B cell (primary cell): ENCODE measurements around the gene NFAT5. TPM values are rescaled to one million over a fixed set of nuclear protein-coding genes. Genes with fewer than 3 reads are reported as not detected.
"Not testable (repeated sequence)": the region's sequence is repeated elsewhere in the genome, so short reads cannot be mapped to it uniquely, and the experiment has no call there.

Experiments
- ATAC-seq: fragments of 200-7000 bp; cut with Tn5 transposase; one replicate; pipeline ENCODE4 v1.10.0; 2021; ENCODE audit warnings: low read depth, mild to moderate bottlenecking, moderate number of reproducible peaks, moderate library complexity
- CTCF ChIA-PET: fragments of 350-600 bp; sonication (Branson Sonifier 250); formaldehyde crosslinking; loops from one replicate; lab custom pipeline; 2021; ENCODE audit warnings: antibody characterized with exemption, inconsistent platforms; lab: Charles Lee
- POLR2A ChIA-PET: fragments of 350-600 bp; sonication (Branson Sonifier 250); formaldehyde crosslinking; loops from one replicate; lab custom pipeline; 2021; ENCODE audit warnings: antibody characterized with exemption; lab: Charles Lee
- DNase-seq: peaks from one replicate; pipeline ENCODE4 v3.0.0; 2013
- H2AFZ ChIP-seq: 2 replicates; pipeline ENCODE4 v1.6.1; 2012; ENCODE audit warnings: mild to moderate bottlenecking, low read depth, low read length; ENCODE audit not compliant: insufficient read depth, poor library complexity, severe bottlenecking
- H3K27ac ChIP-seq, 2 donors: 1 replicate in 1 of 2; 2 replicates in 1 of 2; pipeline ENCODE4 v1.5.1; 2012 to 2013; ENCODE audit warnings: low read length in 2 of 2, mild to moderate bottlenecking in 2 of 2, moderate library complexity in 1 of 2
- H3K27me3 ChIP-seq, 4 experiments: fragments of 200-600 bp in 1 of 4; sonication (generic) in 1 of 4; replicated peaks in 1 of 4; 1 replicate in 2 of 4; 2 replicates in 2 of 4; pipeline versions ENCODE4 v1.6.1 to v1.7.0; 2013 to 2016; ENCODE audit warnings: low read length in 3 of 4, mild to moderate bottlenecking in 2 of 4, mixed read lengths in 1 of 4, moderate library complexity in 1 of 4; ENCODE audit not compliant: insufficient read depth in 4 of 4, control insufficient read depth in 3 of 4; ENCODE audit errors: control extremely low read depth in 1 of 4
- H3K36me3 ChIP-seq, 2 experiments: replicated peaks in 1 of 2; 1 replicate in 1 of 2; 2 replicates in 1 of 2; pipeline versions ENCODE4 v1.6.1 to v1.7.1; 2013; ENCODE audit warnings: low read length in 1 of 2; ENCODE audit not compliant: insufficient read depth in 2 of 2, control insufficient read depth in 1 of 2; ENCODE audit errors: control extremely low read depth in 1 of 2, extremely low read depth in 1 of 2
- H3K4me1 ChIP-seq, 2 donors: fragments of 200-600 bp in 1 of 2; sonication (generic) in 1 of 2; 1 replicate in 1 of 2; 2 replicates in 1 of 2; pipeline versions ENCODE4 v1.5.1 to v1.6.1; 2013 to 2017; ENCODE audit warnings: low read length in 2 of 2; ENCODE audit not compliant: control insufficient read depth in 2 of 2, insufficient read depth in 2 of 2
- H3K4me2 ChIP-seq: replicated peaks from 2 replicates; pipeline ENCODE3; 2012; ENCODE audit warnings: mild to moderate bottlenecking, low read depth, low read length; ENCODE audit not compliant: poor library complexity, severe bottlenecking
- H3K4me3 ChIP-seq, 5 experiments: fragments of 200-600 bp in 1 of 5; sonication (generic) in 1 of 5; 1 replicate in 3 of 5; 2 replicates in 2 of 5; pipeline versions ENCODE4 v1.5.1 to v1.7.0; 2011 to 2016; ENCODE audit warnings: low read length in 4 of 5, mild to moderate bottlenecking in 4 of 5, low read depth in 2 of 5, control low read depth in 1 of 5, moderate library complexity in 1 of 5; ENCODE audit not compliant: insufficient read depth in 1 of 5; ENCODE audit errors: control extremely low read depth in 1 of 5, extremely low read depth in 1 of 5
- H3K79me2 ChIP-seq: fragments of 200-600 bp; sonication (generic); one replicate; pipeline ENCODE4 v1.6.0; 2016; ENCODE audit warnings: low read length; ENCODE audit not compliant: control insufficient read depth, insufficient read depth
- H3K9ac ChIP-seq: fragments of 200-600 bp; sonication (generic); 2 replicates; pipeline ENCODE4 v1.6.1; 2017; ENCODE audit warnings: mild to moderate bottlenecking, low read length, moderate library complexity
- H3K9me3 ChIP-seq, 3 donors: one replicate each; pipeline versions ENCODE4 v1.6.1 to v1.7.1; 2013; ENCODE audit warnings: low read length in 2 of 3; ENCODE audit not compliant: control insufficient read depth in 2 of 3, insufficient read depth in 1 of 3; ENCODE audit errors: control extremely low read depth in 1 of 3
- H4K20me1 ChIP-seq: 2 replicates; pipeline ENCODE4 v1.6.0; 2012; ENCODE audit warnings: mild to moderate bottlenecking, low read length; ENCODE audit not compliant: insufficient read depth, control insufficient read depth, poor library complexity, severe bottlenecking
- H3K27ac Mint-ChIP-seq: one replicate; pipeline ENCODE4 v1.8.0; 2021; ENCODE audit warnings: mixed read lengths
- H3K27me3 Mint-ChIP-seq: one replicate; pipeline ENCODE4 v1.8.0; 2021; ENCODE audit warnings: mixed read lengths
- H3K4me1 Mint-ChIP-seq: one replicate; pipeline ENCODE4 v1.8.0; 2021; ENCODE audit warnings: mixed read lengths
- H3K4me3 Mint-ChIP-seq: one replicate; pipeline ENCODE4 v1.8.0; 2021; ENCODE audit warnings: mixed read lengths
- H3K9me3 Mint-ChIP-seq: one replicate; pipeline ENCODE4 v1.8.0; 2022; ENCODE audit warnings: mixed read lengths; ENCODE audit not compliant: insufficient read depth
- CTCF ChIP-seq: fragments of 200-600 bp; IDR thresholded peaks from one replicate; pipeline ENCODE4 v1.8.0; 2022; ENCODE audit warnings: antibody characterized with exemption, mild to moderate bottlenecking
- EZH2 ChIP-seq: IDR thresholded peaks from 2 replicates; pipeline ENCODE4 v1.6.1; 2012; ENCODE audit warnings: borderline replicate concordance, low read depth, mild to moderate bottlenecking, moderate library complexity, low read length; ENCODE audit not compliant: insufficient read depth, poor library complexity, severe bottlenecking
- WGBS: methylation state at CpG from one replicate; pipeline ENCODE4 v1.1.5; 2013; ENCODE audit warnings: missing lambda C conversion rate; ENCODE audit not compliant: insufficient coverage; 5-methylcytosine and 5-hydroxymethylcytosine counted together
- intact Hi-C: fragments of 100-400 bp; cut with micrococcal nuclease; formaldehyde crosslinking; loops from one replicate; pipeline ENCODE4 v1.10.0; 2022
- polyA minus RNA-seq: library from RNA; depleted of rRNA, polyadenylated mRNA; stranded (reverse); fragments of >200 nt; gene quantifications from 2 replicates; pipeline ENCODE4 v1.2.3, GENCODE V29; 2012
- polyA plus RNA-seq: library from polyadenylated mRNA; depleted of rRNA; stranded (reverse); fragments of >200 nt; gene quantifications from 2 replicates; pipeline ENCODE4 v1.2.3, GENCODE V29; 2012
- total RNA-seq, 2 donors: library from RNA; stranded (reverse); fragments of 120-200 nt in 1 of 2; gene quantifications; 1 replicate in 1 of 2; 2 replicates in 1 of 2; pipeline versions ENCODE4 v1.2.3 to v1.2.4, GENCODE V29; 2013 to 2022

The NFAT5 gene, protein sequence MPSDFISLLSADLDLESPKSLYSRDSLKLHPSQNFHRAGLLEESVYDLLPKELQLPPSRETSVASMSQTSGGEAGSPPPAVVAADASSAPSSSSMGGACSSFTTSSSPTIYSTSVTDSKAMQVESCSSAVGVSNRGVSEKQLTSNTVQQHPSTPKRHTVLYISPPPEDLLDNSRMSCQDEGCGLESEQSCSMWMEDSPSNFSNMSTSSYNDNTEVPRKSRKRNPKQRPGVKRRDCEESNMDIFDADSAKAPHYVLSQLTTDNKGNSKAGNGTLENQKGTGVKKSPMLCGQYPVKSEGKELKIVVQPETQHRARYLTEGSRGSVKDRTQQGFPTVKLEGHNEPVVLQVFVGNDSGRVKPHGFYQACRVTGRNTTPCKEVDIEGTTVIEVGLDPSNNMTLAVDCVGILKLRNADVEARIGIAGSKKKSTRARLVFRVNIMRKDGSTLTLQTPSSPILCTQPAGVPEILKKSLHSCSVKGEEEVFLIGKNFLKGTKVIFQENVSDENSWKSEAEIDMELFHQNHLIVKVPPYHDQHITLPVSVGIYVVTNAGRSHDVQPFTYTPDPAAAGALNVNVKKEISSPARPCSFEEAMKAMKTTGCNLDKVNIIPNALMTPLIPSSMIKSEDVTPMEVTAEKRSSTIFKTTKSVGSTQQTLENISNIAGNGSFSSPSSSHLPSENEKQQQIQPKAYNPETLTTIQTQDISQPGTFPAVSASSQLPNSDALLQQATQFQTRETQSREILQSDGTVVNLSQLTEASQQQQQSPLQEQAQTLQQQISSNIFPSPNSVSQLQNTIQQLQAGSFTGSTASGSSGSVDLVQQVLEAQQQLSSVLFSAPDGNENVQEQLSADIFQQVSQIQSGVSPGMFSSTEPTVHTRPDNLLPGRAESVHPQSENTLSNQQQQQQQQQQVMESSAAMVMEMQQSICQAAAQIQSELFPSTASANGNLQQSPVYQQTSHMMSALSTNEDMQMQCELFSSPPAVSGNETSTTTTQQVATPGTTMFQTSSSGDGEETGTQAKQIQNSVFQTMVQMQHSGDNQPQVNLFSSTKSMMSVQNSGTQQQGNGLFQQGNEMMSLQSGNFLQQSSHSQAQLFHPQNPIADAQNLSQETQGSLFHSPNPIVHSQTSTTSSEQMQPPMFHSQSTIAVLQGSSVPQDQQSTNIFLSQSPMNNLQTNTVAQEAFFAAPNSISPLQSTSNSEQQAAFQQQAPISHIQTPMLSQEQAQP (N-terminal part only)
- total RNA-seq: 50.0 and 52.1 TPM in 2 replicates
- 13.1 TPM for total RNA-seq (2013)
- 6.3 and 7.7 TPM in 2 replicates for polyA plus RNA-seq
- 21.3 and 39.0 TPM in 2 replicates for polyA minus RNA-seq

DNA sequence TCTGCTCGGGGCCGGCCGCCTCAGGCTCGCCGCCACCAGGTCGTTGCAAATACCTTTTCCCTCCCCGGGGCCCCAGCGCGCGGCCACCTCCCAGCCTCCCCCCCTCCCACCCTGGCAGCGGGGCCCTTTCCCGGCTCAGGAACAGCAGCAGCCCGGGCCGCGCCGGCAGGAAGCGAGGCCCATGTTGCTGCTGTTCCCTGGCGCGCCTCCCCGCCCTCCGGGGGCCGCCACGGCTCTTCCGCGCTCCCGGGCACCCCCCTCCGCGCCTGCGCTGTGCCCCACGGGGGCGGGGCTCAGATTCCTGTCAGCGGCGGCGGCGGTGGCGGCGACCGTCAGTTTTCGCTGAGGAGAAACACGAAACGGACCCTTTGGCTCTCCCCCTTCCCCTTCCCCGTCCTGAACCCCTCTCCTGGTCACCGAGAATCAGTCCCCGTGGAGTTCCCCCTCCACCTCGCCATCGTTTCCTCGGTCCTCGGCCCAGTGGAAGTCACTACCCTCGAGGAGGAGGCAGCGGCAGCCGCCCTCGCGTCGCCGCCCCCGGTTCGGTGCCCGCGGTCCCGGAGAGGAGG is at the start of gene NFAT5:
Gene NFAT5 (plus strand): TSS at position 296 of the 569 bp plus-strand sequence. CDS start 336 bp downstream, outside the sequence.
- Mint-ChIP-seq H3K9me3 (no peaks in the 10 kb centered on the region), H3K4me1 (peaks cover 48% of the 10 kb centered on the region), H3K4me3 (peak within 1 kb of the TSS; percentile 97), H3K27ac (peak within 1 kb of the TSS; percentile 94), H3K27me3 (no peaks in the 10 kb centered on the region)
- Histone ChIP-seq H2AFZ (peak within 1 kb of the TSS; percentile 84), H3K9me3 (no peaks in the 10 kb centered on the region), H3K27me3 (no peaks in the 10 kb centered on the region), H3K36me3 (peaks cover 0 to 2% of the 10 kb centered on the region in 2 experiments), H3K4me3 (peak within 1 kb of the TSS; percentile 63 to 88 (median 73)), H3K4me2 (peak within 1 kb of the TSS; percentile 78), H4K20me1 (no peaks in the 10 kb centered on the region), H3K79me2 (peaks cover 48% of the 10 kb centered on the region), H3K27ac (peak within 1 kb of the TSS; percentile 88 to 95), H3K4me1 (peaks cover 33 to 39% of the 10 kb centered on the region in 2 donors), H3K9ac (peak within 1 kb of the TSS; percentile 90)
- ChIA-PET POLR2A (no interaction called here), CTCF (interaction anchor here (2.1 kb wide), 1 partner anchor 169 kb away, joined by 16 read pairs; no protein-coding TSS in a partner anchor)
- intact Hi-C loops: loop anchor here (1.0 to 10.0 kb wide), 7 partner anchors 141 to 381 kb away; partner anchors contain the start of genes COG8, CYB5B, NIP7 and NOB1
- ATAC-seq (peak; percentile 75), DNase-seq (peak; percentile 96)
- TF ChIP-seq EZH2 (no peak), CTCF (no peak)
- under 1% methylated on average over 60 of the region's 60 CpGs for WGBS

DNA sequence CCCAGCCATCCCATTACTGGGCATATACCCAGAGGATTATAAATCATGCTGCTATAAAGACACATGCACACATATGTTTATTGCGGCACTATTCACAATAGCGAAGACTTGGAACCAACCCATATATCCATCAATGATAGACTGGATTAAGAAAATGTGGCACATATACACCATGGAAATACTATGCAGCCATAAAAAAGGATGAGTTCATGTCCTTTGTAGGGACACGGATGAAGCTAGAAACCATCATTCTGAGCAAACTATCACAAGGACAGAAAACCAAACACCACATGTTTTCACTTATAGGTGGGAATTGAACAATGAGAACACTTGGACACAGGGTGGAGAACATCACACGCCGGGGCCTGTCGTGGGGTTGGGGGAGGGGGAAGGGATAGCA is 47.9 kb upstream of the NFAT5 start:
- H4K20me1 ChIP-seq, H3K4me3 Mint-ChIP-seq, H3K4me3 ChIP-seq, H2AFZ ChIP-seq, H3K27me3 ChIP-seq, H3K4me1 Mint-ChIP-seq, H3K27ac ChIP-seq, intact Hi-C loops, H3K9me3 ChIP-seq, H3K79me2 ChIP-seq, CTCF ChIA-PET, H3K36me3 ChIP-seq, H3K27me3 Mint-ChIP-seq, POLR2A ChIA-PET, ATAC-seq, H3K27ac Mint-ChIP-seq, H3K4me2 ChIP-seq, H3K9me3 Mint-ChIP-seq, H3K9ac ChIP-seq, DNase-seq: not testable (repeated sequence)
- peaks cover 0 to 10% of the 10 kb centered on the region in 2 donors for H3K4me1 ChIP-seq
- no CpG with 5 or more reads among the region's 6 CpGs for WGBS
